ENCODE measurements around the gene FOXJ2.
A peak's percentile ranks its signal among the peaks of the same experiment; 100 is the strongest.
"Not testable (repeated sequence)": the region's sequence is repeated elsewhere in the genome, so short reads cannot be mapped to it uniquely, and the experiment has no call there.

FOXJ2 gene

DNA sequence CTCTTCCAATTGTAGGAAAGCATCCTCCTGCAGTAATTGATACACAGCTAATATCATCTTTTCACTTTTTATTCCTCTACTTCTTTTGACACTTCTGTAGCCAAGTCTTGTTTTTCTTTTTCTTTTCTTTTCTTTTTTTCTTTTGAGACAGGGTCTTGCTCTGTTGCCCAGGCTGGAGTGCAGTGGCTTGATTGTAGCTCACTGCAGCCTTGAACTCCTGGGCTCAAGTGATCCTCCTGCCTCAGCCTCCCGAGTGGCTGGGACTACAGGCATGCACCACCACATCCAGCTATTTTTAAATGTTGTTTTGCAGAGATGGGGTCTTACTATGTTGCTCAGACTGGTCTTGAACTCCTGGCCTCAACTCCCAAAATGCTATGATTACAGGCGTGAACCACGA, 39.3 kb downstream of the FOXJ2 start:
- DNase-seq: not testable (repeated sequence)

DNA sequence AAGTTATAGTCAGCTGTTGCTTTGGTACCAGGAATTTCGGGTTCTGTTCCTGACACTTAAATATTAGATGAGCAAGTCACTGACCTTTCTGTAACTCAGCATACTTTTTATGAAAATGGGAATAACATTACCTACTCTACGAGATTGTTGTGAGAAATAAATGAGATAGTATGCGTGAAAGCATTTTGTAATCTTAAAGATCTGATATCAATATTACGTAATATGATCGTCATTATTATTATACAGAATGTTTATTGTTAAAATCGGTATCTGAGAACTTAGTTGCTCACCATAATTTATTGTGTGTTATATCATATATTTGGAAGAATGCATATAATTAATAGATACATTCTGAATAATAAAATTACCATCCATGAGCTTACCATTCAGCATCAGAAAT, 43.4 kb downstream of the FOXJ2 start:
- no peak for DNase-seq

DNA sequence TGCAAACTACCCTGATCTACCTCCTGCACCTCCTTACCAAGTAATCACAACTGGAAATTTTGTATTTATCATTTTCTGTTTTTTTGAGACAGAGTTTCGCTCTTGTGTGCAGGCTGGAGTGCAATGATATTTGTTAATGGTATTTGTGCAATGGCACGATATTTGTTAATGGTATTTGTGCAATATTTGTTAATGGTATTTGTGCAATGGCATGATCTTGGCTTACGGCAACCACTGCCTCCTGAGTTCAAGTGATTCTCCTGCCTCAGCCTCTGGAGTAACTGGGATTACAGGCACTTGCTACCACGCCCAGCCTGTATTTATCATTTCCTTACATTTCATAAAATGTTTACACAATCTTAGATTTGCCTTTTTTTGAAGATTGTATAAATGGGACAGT, 43.9 kb downstream of the FOXJ2 start:
- no peak for DNase-seq

DNA sequence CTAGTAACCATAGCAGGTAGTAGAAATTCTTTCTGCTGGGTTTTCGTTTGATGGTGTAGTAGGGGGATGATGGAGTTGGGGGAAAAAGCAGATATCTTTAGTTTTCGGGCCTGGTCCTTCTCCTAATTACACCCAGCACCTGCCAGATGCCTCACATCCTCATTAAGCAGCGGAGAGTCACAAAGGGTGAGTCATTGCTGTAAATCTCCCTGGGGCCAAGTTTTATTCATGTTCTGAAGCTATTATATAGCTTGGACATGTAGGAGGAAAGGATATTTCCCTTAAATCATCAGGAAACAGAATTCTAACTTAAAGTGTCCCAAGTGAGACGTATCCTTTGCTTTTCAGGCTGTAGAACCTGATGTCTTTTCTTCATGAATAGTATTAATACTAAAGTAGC, 44.7 kb downstream of the FOXJ2 start:
- DNase-seq: no peak

DNA sequence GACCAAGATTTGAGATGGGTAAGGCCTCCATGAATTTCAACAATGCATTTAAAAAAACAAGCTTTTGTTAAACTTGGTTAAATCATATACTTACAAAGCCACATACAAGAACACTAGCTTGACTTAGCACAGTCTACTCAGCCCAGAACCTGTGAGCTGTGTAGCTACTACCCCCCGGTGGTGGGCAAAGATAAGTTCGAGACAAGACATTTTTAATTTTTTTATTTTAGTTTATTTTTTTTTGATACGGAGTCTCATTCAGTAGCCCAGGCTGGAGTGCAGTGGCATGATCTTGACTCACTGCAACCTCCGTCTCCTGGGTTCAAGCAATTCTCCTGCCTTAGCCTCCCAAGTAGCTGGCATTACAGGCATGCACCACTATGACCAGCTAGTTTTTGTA, 45.9 kb downstream of the FOXJ2 start:
- peak in 3 of 4 experiments; percentile 7 to 38 (median 24) for DNase-seq

DNA sequence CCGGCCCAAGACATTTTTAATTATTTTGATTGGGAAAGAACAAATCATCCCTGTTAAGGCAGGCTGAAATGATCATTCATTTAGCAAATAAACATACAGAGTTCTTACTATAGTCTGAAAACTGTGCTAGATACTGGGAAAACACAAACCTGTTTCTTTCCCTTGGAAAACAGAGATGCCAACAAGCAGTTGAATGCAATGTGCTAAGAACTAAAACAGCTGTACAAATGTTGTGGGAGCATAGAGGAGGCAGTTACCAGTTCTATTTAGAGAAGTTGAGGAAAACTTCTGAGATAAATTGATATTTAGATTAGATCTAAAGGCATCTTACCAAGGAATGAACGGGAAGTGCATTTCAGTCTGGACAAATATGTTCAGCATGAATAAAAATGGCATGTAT, 46.4 kb downstream of the FOXJ2 start:
- DNase-seq: no peak

DNA sequence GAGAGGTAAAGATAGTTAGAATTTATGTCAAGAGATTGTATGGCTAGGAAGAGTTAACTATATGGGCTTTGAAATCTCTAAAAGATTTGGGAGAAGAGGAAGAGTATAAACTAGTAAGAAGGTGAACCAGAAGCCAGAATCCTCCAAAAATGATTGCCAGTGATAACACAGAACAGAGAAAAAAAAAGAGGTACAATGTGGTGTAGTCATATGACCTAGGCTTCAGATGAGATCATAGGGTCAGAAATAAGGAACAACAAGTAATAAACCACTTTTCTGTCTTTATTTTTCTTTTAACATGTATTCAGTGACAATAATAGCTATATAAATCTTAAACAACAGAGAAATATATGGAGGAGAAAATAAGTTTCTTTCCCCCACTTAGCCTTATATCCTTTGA, 47.6 kb downstream of the FOXJ2 start:
- no peak for DNase-seq

DNA sequence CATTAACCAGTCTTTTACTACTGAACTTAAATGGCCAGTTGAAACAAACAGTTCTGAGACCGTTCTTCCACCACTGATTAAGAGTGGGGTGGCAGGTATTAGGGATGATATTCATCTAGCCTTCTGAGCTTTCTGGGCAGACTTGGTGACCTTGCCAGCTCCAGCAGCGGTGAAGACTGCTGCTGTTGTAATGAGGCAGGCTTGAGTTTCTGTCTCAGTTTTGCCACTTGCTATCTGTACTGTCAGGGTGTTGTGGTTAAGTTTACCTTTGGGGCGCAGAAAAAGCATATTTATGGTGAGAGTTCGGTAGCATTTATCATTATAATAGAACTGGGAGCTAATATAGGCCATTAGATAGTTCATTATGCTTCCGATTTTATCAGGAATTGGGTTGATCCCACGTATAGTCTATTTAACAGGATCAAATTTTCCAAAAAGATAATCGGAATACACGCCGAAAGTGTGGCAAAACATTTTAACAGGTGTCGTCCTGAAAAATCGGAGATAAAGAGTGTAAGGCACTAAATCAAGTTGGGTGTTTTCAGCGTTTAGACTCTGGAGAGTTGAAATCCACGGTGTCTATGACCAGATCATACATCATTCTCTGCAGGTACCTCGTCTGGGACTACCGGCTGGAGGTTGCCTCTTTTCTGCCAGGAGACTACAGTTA, 48.9 kb downstream of the FOXJ2 start:
- peak in 1 of 4 experiments; percentile 3 for DNase-seq

DNA sequence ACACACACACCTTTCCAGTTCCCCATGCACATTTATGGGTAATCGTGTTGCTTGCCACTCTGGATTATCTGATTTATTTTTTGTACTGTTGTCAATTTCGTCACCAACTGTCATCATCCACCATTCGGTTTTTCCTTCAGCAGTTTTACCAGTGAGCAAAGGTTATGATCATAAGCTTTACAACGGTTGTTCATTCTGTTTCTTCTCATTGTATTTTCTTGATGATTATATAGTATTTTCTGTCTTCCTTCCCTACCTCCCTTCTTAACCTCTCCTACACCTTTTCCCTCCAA, 50.2 kb downstream of the FOXJ2 start:
- DNase-seq: no peak

DNA sequence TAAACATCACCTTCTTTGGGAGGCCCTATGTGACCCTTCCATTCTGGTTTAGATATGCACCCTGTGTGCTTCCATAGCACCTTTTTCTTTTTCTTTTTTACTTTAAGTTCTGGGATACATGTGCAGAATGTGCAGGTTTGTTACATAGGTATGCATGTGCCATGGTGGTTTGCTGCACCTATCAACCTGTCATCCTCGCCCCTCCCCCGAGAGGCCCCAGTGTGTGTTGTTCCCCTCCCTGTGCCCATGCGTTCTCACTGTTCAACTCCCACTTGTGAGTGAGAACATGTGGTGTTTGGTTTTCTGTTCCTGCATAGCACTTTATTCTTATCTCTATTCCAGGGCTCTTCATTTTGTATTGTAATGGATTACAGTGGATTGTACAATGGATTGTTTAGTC, 51.8 kb downstream of the FOXJ2 start:
- not testable (repeated sequence) for DNase-seq

DNA sequence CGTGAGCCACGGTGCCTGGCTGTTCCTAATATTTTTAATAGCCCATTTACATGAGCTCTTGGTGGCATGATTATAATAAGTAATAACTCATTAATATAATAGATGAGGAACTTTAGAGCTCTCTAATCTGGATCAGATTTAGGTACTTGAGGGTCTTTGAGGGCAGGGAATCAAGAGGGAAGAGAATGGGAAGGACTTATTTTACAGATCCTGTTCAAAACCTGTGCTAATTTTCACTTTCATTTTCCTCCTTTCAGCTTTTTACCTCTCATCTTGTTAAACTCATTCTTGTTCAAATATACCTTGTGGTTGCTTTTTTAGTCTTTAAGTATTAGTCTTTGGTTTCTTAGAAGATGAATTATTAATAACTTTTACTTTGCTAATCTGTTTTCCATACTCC, 55.1 kb downstream of the FOXJ2 start:
- no peak for DNase-seq

DNA sequence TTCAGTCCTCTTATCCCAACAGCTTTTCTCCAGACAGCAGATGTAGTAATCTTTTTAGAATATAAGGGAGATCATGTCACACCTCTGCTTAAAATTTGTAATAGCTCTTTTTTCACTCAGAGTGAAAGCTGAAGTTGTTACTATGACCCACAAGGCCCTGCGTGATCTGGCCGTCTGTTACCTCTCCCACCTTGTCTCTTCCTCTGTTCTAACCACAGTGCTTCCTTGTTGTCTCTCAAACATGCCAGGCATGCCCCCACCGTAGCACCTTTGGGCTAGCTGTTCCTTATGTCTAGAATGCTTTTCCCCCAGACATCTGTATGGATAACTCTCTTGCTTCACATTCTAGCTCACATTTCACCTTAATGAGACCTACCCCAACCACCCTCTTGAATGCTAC, 56.1 kb downstream of the FOXJ2 start:
- DNase-seq: no peak

DNA sequence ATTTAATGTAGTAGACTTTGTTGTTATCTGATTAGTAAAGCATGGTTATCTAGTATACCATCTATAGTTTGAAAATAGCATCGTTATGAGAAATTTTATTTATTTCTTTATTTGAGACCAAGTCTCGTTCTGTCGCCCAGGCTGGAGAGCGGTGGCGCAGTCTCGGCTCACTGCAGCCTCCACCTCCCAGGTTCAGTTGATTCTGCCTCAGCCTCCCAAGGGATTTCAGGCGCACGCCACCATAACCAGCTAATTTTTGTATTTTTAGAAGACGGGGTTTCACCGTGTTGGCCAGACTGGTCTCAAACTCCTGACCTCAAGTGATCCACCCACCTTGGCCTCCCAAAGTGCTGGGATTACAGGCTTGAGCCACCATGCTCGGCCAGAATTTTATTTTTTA, 56.8 kb downstream of the FOXJ2 start:
- not testable (repeated sequence) for DNase-seq

DNA sequence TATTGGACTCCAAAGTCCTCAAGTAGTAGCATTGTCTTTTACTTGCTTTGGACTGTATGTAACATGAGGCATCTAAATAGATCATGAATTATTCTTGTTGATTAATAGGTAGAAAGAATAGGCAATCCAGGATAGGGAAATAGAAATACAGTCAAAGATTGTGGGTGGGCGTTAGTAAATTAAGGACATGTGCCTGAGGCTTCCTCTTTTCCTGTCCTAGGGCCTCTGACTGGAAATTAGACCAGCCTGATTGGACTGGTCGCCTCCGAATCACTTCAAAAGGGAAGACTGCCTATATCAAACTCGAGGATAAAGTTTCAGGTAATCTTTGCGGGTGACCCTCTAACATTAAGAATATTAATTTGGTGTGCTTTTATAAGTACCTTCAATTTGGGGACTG, 57.2 kb downstream of the FOXJ2 start:
- DNase-seq: no peak

DNA sequence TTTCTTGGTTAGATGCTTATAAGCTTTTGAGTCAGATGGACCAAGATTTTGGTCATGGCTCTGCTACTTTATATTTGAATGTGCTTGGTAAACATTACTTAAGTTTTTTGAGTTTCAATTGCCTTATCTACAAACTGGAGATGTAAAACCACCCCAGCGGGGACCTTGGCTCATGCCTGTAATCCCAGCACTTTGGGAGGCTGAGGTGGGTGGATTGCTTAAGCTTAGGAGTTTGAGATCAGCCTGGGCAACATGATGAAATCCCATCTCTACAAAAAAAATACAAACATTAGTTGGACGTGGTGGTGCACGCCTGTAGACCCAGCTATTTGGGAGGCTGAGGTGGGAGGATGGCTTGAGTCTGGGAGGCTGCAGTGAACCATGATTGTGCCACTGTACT, 60.8 kb downstream of the FOXJ2 start:
- DNase-seq: no peak

DNA sequence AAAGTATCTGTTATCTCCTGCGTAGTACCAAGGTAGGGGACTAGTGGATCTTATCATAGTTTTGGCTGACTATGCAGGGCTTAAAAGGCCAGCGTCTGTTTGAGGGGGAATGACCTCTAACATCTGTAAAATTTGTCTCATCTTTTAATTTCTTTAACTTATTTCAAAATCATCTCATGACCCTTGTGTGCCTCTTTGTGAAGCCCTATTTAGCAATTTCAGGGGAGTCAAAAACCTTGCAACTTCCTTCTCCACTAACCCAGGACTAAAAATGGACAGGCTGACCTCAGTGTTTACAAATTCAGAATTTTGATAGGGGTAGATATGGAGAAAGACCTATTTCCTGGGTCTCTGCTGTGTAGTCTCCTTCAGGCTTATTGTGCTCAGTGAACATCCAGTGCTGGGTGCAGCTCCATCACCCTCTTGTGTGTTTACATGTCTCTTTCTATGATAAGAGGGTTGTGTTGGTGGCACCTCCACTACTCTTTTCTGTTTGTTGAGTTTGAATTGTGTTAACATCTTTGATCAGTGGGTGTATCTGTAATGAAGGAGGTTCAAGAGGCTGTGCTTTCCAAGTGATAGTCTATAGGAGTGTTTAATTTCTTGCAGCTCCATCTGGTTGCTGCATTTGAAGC, 63.9 kb downstream of the FOXJ2 start:
- DNase-seq: no peak

DNA sequence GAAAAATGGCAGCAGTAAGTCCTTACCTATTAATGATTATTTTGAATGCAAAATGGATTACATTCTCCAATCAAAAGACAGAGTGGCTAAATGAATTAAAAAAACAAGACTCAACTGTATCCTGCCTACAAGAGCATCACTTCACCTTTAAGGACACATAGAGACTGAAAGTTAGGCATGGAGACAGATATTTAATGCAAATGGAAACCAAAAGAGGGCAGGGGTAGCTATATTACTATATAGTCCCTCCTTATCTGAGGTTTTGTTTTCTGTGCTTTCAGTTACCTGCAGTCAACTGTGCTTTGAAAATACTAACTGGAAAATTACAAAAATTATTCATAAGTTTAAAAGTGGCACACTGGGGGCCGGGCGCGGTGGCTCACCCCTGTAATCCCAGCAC, 66.7 kb downstream of the FOXJ2 start:
- no peak for DNase-seq

Measured in activated naive CD4-positive, alpha-beta T cell (primary cell).